H9 (cell line): ENCODE measurements around the gene COL23A1. TPM values are rescaled to one million over a fixed set of nuclear protein-coding genes. Genes with fewer than 3 reads are reported as not detected.

Experiments used
- DNase-seq: peaks from one replicate; pipeline ENCODE4 v3.0.0-alpha.2; 2017
- H2AFZ ChIP-seq: one replicate; pipeline ENCODE4 v1.6.1; 2013; ENCODE audit warnings: mild to moderate bottlenecking, low read length, control low read depth, moderate library complexity
- H2AK5ac ChIP-seq: 2 replicates; pipeline ENCODE4 v1.6.1; 2013; ENCODE audit warnings: low read length, control low read depth, mixed read lengths; ENCODE audit not compliant: insufficient read length
- H2BK120ac ChIP-seq: one replicate; pipeline ENCODE4 v1.6.1; 2013; ENCODE audit warnings: low read depth, mild to moderate bottlenecking, low read length, control low read depth, inconsistent platforms; ENCODE audit not compliant: poor library complexity, severe bottlenecking
- H2BK12ac ChIP-seq: 2 replicates; pipeline ENCODE4 v1.6.1; 2013; ENCODE audit warnings: low read length, control low read depth, mixed read lengths, low read depth; ENCODE audit not compliant: insufficient read length
- H2BK15ac ChIP-seq: 2 replicates; pipeline ENCODE4 v1.6.1; 2013; ENCODE audit warnings: low read depth, low read length, control low read depth
- H2BK20ac ChIP-seq: one replicate; pipeline ENCODE4 v1.6.1; 2013; ENCODE audit warnings: low read depth, mild to moderate bottlenecking, low read length, control low read depth, inconsistent platforms; ENCODE audit not compliant: poor library complexity, severe bottlenecking
- H2BK5ac ChIP-seq: 2 replicates; pipeline ENCODE4 v1.6.1; 2013; ENCODE audit warnings: low read length, control low read depth, mixed read lengths; ENCODE audit not compliant: insufficient read length
- H3K14ac ChIP-seq: 2 replicates; pipeline ENCODE4 v1.6.1; 2013; ENCODE audit warnings: low read length, control low read depth; ENCODE audit not compliant: insufficient read depth
- H3K18ac ChIP-seq: 2 replicates; pipeline ENCODE4 v1.6.1; 2013; ENCODE audit warnings: low read depth, mild to moderate bottlenecking, mixed read lengths, low read length, control low read depth; ENCODE audit not compliant: insufficient read length
- H3K23ac ChIP-seq: 2 replicates; pipeline ENCODE4 v1.6.1; 2013; ENCODE audit warnings: low read length, control low read depth, mixed read lengths, low read depth; ENCODE audit not compliant: insufficient read length
- H3K23me2 ChIP-seq: 2 replicates; pipeline ENCODE4 v1.6.1; 2013; ENCODE audit warnings: low read depth, mild to moderate bottlenecking, mixed read lengths, low read length, control low read depth; ENCODE audit not compliant: insufficient read length, poor library complexity, severe bottlenecking
- H3K27ac ChIP-seq: 2 replicates; pipeline ENCODE4 v1.5.1; 2013; ENCODE audit warnings: low read length, control low read depth, mixed read lengths, low read depth; ENCODE audit not compliant: insufficient read length
- H3K27me3 ChIP-seq: 2 replicates; pipeline ENCODE4 v1.6.1; 2013; ENCODE audit warnings: low read length, control low read depth, inconsistent platforms; ENCODE audit not compliant: insufficient read depth
- H3K4ac ChIP-seq: 2 replicates; pipeline ENCODE4 v1.6.1; 2013; ENCODE audit warnings: low read depth, mild to moderate bottlenecking, control low read depth, inconsistent platforms, low read length, moderate library complexity
- H3K4me1 ChIP-seq: 2 replicates; pipeline ENCODE4 v1.6.1; 2013; ENCODE audit warnings: low read length, control low read depth, inconsistent platforms; ENCODE audit not compliant: insufficient read depth
- H3K4me2 ChIP-seq: 2 replicates; pipeline ENCODE4 v1.6.1; 2013; ENCODE audit warnings: low read length, control low read depth, mixed read lengths; ENCODE audit not compliant: insufficient read length, insufficient read depth
- H3K56ac ChIP-seq: 2 replicates; pipeline ENCODE4 v1.6.1; 2013; ENCODE audit warnings: low read depth, mild to moderate bottlenecking, mixed read lengths, low read length, control low read depth; ENCODE audit not compliant: insufficient read length
- H3K79me1 ChIP-seq: 2 replicates; pipeline ENCODE4 v1.6.1; 2013; ENCODE audit warnings: low read depth, mild to moderate bottlenecking, moderate library complexity, low read length, control low read depth, inconsistent platforms; ENCODE audit not compliant: insufficient read depth, poor library complexity, severe bottlenecking
- H3K79me2 ChIP-seq: 2 replicates; pipeline ENCODE4 v1.6.1; 2013; ENCODE audit warnings: low read length, control low read depth, inconsistent platforms; ENCODE audit not compliant: insufficient read depth
- H3K9ac ChIP-seq: 2 replicates; pipeline ENCODE4 v1.6.1; 2013; ENCODE audit warnings: low read length, control low read depth, mixed read lengths; ENCODE audit not compliant: insufficient read length; ENCODE audit errors: extremely low read depth
- H3K9me3 ChIP-seq: one replicate; pipeline ENCODE4 v1.6.1; 2013; ENCODE audit warnings: low read depth, low read length, inconsistent platforms; ENCODE audit not compliant: control insufficient read depth
- H3T11ph ChIP-seq: one replicate; pipeline ENCODE4 v1.6.1; 2013; ENCODE audit warnings: mild to moderate bottlenecking, low read length, control low read depth, inconsistent platforms
- H4K20me1 ChIP-seq: one replicate; pipeline ENCODE4 v1.6.1; 2013; ENCODE audit not compliant: control insufficient read depth, insufficient read length, insufficient read depth
- H4K5ac ChIP-seq: 2 replicates; pipeline ENCODE4 v1.6.1; 2013; ENCODE audit warnings: low read depth, mild to moderate bottlenecking, mixed read lengths, low read length, control low read depth; ENCODE audit not compliant: insufficient read length
- H4K8ac ChIP-seq: replicated peaks from 2 replicates; pipeline ENCODE4 v1.6.1; 2013; ENCODE audit warnings: low read length, control low read depth, mixed read lengths, low read depth; ENCODE audit not compliant: insufficient read length
- H4K91ac ChIP-seq: 2 replicates; pipeline ENCODE4 v1.6.1; 2013; ENCODE audit warnings: low read depth, mild to moderate bottlenecking, moderate library complexity, mixed read lengths, low read length, control low read depth; ENCODE audit not compliant: insufficient read length
- H3K27ac Mint-ChIP-seq, 3 experiments: 2 replicates in 2 of 3; 3 replicates in 1 of 3; pipeline ENCODE4 v1.8.0; 2020 to 2021; ENCODE audit warnings: mixed read lengths in 3 of 3, mild to moderate bottlenecking in 1 of 3, moderate library complexity in 1 of 3
- H3K27me3 Mint-ChIP-seq: 2 replicates; pipeline ENCODE4 v1.8.0; 2021; ENCODE audit warnings: low read depth, mild to moderate bottlenecking, moderate library complexity, mixed read lengths
- H3K36me3 Mint-ChIP-seq, 3 experiments: 2 replicates in 2 of 3; 3 replicates in 1 of 3; pipeline ENCODE4 v1.8.0; 2020 to 2021; ENCODE audit warnings: low read depth in 3 of 3, mixed read lengths in 3 of 3; ENCODE audit not compliant: insufficient read depth in 1 of 3
- H3K4me1 Mint-ChIP-seq, 2 experiments: 2 replicates each; pipeline ENCODE4 v1.8.0; 2020; ENCODE audit warnings: mixed read lengths in 2 of 2
- H3K4me3 Mint-ChIP-seq, 2 experiments: 2 replicates in 1 of 2; 3 replicates in 1 of 2; pipeline ENCODE4 v1.8.0; 2020 to 2021; ENCODE audit warnings: mild to moderate bottlenecking in 2 of 2, mixed read lengths in 2 of 2, moderate library complexity in 1 of 2
- H3K9me3 Mint-ChIP-seq, 2 experiments: 2 replicates in 1 of 2; 3 replicates in 1 of 2; pipeline ENCODE4 v1.8.0; 2020; ENCODE audit warnings: mild to moderate bottlenecking in 2 of 2, mixed read lengths in 2 of 2, moderate library complexity in 1 of 2
- WGBS: extraction: QIAGEN DNeasy Blood & Tissue Kit; methylation state at CpG from one replicate; pipeline ENCODE4 v1.1.7; 2013; ENCODE audit warnings: missing lambda C conversion rate, low lambda C conversion rate, mixed read lengths; ENCODE audit not compliant: insufficient read length; ENCODE audit errors: extremely low coverage; 5-methylcytosine and 5-hydroxymethylcytosine counted together
- total RNA-seq: library from RNA; stranded (reverse); gene quantifications from 2 replicates; pipeline ENCODE4 v1.2.1, GENCODE V29; 2021
- TF ChIP-seq, protein P1 (sequence below): fragments of 200-600 bp; sonication (generic); conservative IDR thresholded peaks from 3 replicates; pipeline ENCODE4 v1.8.0; 2021; ENCODE audit warnings: antibody characterized with exemption, mild to moderate bottlenecking

The COL23A1 gene
- total RNA-seq, 1 experiment from 2014 or later: 2.6 TPM

GRCh38 chr5:178462816-178463215 lies 127.4 kb downstream of the COL23A1 start:
- peaks cover 28 to 42% of the 10 kb centered on the region in 2 experiments for H3K4me1 Mint-ChIP-seq
- no peak overlapping the region for H3K9ac ChIP-seq
- no peak overlapping the region for H2AK5ac ChIP-seq
- H3K27me3 Mint-ChIP-seq: peaks cover 3% of the 10 kb centered on the region; the same call in 1 of the 2 replicates
- H3K18ac ChIP-seq: no peak overlapping the region
- TF ChIP-seq, protein P1, sequence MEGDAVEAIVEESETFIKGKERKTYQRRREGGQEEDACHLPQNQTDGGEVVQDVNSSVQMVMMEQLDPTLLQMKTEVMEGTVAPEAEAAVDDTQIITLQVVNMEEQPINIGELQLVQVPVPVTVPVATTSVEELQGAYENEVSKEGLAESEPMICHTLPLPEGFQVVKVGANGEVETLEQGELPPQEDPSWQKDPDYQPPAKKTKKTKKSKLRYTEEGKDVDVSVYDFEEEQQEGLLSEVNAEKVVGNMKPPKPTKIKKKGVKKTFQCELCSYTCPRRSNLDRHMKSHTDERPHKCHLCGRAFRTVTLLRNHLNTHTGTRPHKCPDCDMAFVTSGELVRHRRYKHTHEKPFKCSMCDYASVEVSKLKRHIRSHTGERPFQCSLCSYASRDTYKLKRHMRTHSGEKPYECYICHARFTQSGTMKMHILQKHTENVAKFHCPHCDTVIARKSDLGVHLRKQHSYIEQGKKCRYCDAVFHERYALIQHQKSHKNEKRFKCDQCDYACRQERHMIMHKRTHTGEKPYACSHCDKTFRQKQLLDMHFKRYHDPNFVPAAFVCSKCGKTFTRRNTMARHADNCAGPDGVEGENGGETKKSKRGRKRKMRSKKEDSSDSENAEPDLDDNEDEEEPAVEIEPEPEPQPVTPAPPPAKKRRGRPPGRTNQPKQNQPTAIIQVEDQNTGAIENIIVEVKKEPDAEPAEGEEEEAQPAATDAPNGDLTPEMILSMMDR: no peak
- no peaks in the 10 kb centered on the region for H3K9me3 ChIP-seq
- no peak overlapping the region for H3K23ac ChIP-seq
- H3K23me2 ChIP-seq: no peaks in the 10 kb centered on the region
- no peak overlapping the region for H4K8ac ChIP-seq
- no peak overlapping the region for H3T11ph ChIP-seq
- H2BK5ac ChIP-seq: no peak overlapping the region
- peak overlapping the region in 2 of 3 experiments; percentile 10 to 44; a peak in 2 of 7 replicates for H3K27ac Mint-ChIP-seq
- H2BK120ac ChIP-seq: no peak overlapping the region
- H3K14ac ChIP-seq: no peak overlapping the region
- H3K4me1 ChIP-seq: peaks cover 5% of the 10 kb centered on the region; the same call in 1 of the 2 replicates
- H2BK15ac ChIP-seq: no peak overlapping the region
- no peak overlapping the region for H2BK20ac ChIP-seq
- H3K9me3 Mint-ChIP-seq: no peaks in the 10 kb centered on the region
- H3K4me3 Mint-ChIP-seq: no peak overlapping the region
- no peak overlapping the region for H3K4ac ChIP-seq
- no peaks in the 10 kb centered on the region for H4K20me1 ChIP-seq
- no peak overlapping the region for H3K56ac ChIP-seq
- no peak overlapping the region for H3K4me2 ChIP-seq
- no peak for DNase-seq
- H4K91ac ChIP-seq: no peak overlapping the region
- no peak overlapping the region for H2BK12ac ChIP-seq
- no peaks in the 10 kb centered on the region for H3K79me1 ChIP-seq
- H3K36me3 Mint-ChIP-seq: no peaks in the 10 kb centered on the region
- no peak overlapping the region for H3K27ac ChIP-seq
- no peak overlapping the region for H4K5ac ChIP-seq
- 0 out of 2 replicates have a peak, but pooled peaks cover 1% of the 10 kb centered on the region for H3K79me2 ChIP-seq
- H2AFZ ChIP-seq: no peak overlapping the region
- WGBS: no CpG with 5 or more reads among the region's 13 CpGs
- no peaks in the 10 kb centered on the region for H3K27me3 ChIP-seq
